ENCODE results near the gene FAM209B.

GRCh38 chr20:56516631-56517030 lies 16.4 kb upstream of the FAM209B start:
- TF ChIP-seq CTCF (conservative IDR thresholded peaks at IDR 0.05; ENCODE audit: low read length) (no peak), EZH2phosphoT487 (IDR thresholded peaks at IDR 0.05; ENCODE audit: borderline replicate concordance, low read depth, low read length) (no peak)
